K562 (cell line): ENCODE data around the gene BMP2K. TPM values are rescaled to one million over a fixed set of nuclear protein-coding genes. Genes with fewer than 3 reads are reported as not detected.

Experiments
- BCL6 ChIP-seq: fragments of 250-450 bp; sonication (Bioruptor Pico); IDR thresholded peaks from 2 replicates; pipeline ENCODE4 v1.4.0; 2020
- C11orf30 ChIP-seq: fragments of 450-650 bp; IDR thresholded peaks from 2 replicates; pipeline ENCODE4 v1.6.1; 2016; ENCODE audit warnings: low read depth, mild to moderate bottlenecking
- CBX5 ChIP-seq: IDR thresholded peaks from 2 replicates; pipeline ENCODE4 v1.6.1; 2014; ENCODE audit warnings: low read depth, borderline replicate concordance
- ESRRA ChIP-seq: fragments of 450-650 bp; IDR thresholded peaks from 2 replicates; pipeline ENCODE4 v1.6.1; 2014; ENCODE audit warnings: low read depth, mild to moderate bottlenecking, moderate library complexity, borderline replicate concordance
- GABPA ChIP-seq: fragments of 200-800 bp; sonication (Bioruptor generic); conservative IDR thresholded peaks from 2 replicates; pipeline ENCODE4 v1.6.1; 2016; ENCODE audit warnings: low read depth, missing genetic modification characterization, missing compliant biosample characterization
- HNRNPLL ChIP-seq: fragments of 200-400 bp; formaldehyde crosslinking; IDR thresholded peaks from 2 replicates; pipeline ENCODE4 v1.6.1; 2017; ENCODE audit warnings: low read length, low read depth, mild to moderate bottlenecking; ENCODE audit not compliant: poor library complexity, severe bottlenecking
- JUN ChIP-seq, 2 experiments: sonication (generic) in 1 of 2; formaldehyde crosslinking in 1 of 2; IDR thresholded peaks; 2 replicates each; pipeline versions ENCODE4 v1.6.1 to v1.8.0; 2012 to 2022; ENCODE audit warnings: borderline replicate concordance in 2 of 2, mild to moderate bottlenecking in 2 of 2, improper control_type of control experiment in 1 of 2, low read depth in 1 of 2, low read length in 1 of 2, missing genetic modification reagents in 1 of 2
- MEF2A ChIP-seq: IDR thresholded peaks from 2 replicates; pipeline ENCODE4 v1.6.1; 2011; ENCODE audit warnings: low read depth, mild to moderate bottlenecking, low read length, moderate library complexity; ENCODE audit not compliant: control insufficient read depth
- NFIC ChIP-seq: fragments of 450-650 bp; IDR thresholded peaks from 2 replicates; pipeline ENCODE4 v1.6.1; 2017; ENCODE audit warnings: mild to moderate bottlenecking, inconsistent platforms
- PCBP2 ChIP-seq: fragments of 200-400 bp; formaldehyde crosslinking; IDR thresholded peaks from 2 replicates; pipeline ENCODE4 v1.6.1; 2018; ENCODE audit warnings: low read length, low read depth, mild to moderate bottlenecking, moderate library complexity; ENCODE audit not compliant: poor library complexity, severe bottlenecking
- PTRF ChIP-seq: fragments of 450-650 bp; IDR thresholded peaks from 2 replicates; pipeline ENCODE4 v1.6.1; 2016; ENCODE audit warnings: mild to moderate bottlenecking, missing genetic modification characterization, missing compliant biosample characterization
- SETDB1 ChIP-seq: IDR thresholded peaks from one replicate; pipeline ENCODE4 v1.6.1; 2012; ENCODE audit warnings: low read length, control low read depth, inconsistent platforms
- SMAD3 ChIP-seq: fragments of 450-650 bp; formaldehyde crosslinking; conservative IDR thresholded peaks from 2 replicates; pipeline ENCODE4 v1.4.0; 2020; ENCODE audit warnings: mild to moderate bottlenecking
- SOX6 ChIP-seq: fragments of 450-650 bp; IDR thresholded peaks from 2 replicates; pipeline ENCODE4 v1.6.1; 2014; ENCODE audit warnings: mild to moderate bottlenecking
- STAG1 ChIP-seq: sonication (generic); formaldehyde crosslinking; IDR thresholded peaks from 2 replicates; pipeline ENCODE4 v1.5.0; 2020; ENCODE audit warnings: missing genetic modification reagents, borderline replicate concordance
- TBL1XR1 ChIP-seq, 2 experiments: IDR thresholded peaks; 2 replicates each; pipeline ENCODE4 v1.6.1; 2012; ENCODE audit warnings: improper control_type of control experiment in 2 of 2, low read length in 2 of 2, mild to moderate bottlenecking in 1 of 2
- ZC3H11A ChIP-seq: IDR thresholded peaks from 2 replicates; pipeline ENCODE4 v1.6.1; 2012; ENCODE audit warnings: low read depth, low read length, improper control_type of control experiment
- ZC3H4 ChIP-seq: sonication (generic); formaldehyde crosslinking; IDR thresholded peaks from 2 replicates; pipeline ENCODE4 v1.9.0; 2021; ENCODE audit warnings: missing genetic modification reagents, borderline replicate concordance
- ZNF12 ChIP-seq: sonication (generic); formaldehyde crosslinking; IDR thresholded peaks from 2 replicates; pipeline ENCODE4 v1.4.0; 2020; ENCODE audit warnings: mild to moderate bottlenecking, missing genetic modification reagents
- ZNF263 ChIP-seq: sonication (generic); formaldehyde crosslinking; IDR thresholded peaks from 2 replicates; pipeline ENCODE4 v1.8.0; 2022; ENCODE audit warnings: mild to moderate bottlenecking, missing genetic modification reagents, borderline replicate concordance
- ZNF668 ChIP-seq: fragments of 250-450 bp; sonication (Bioruptor Pico); IDR thresholded peaks from 2 replicates; pipeline ENCODE4 v1.8.0; 2022; ENCODE audit warnings: mild to moderate bottlenecking, inconsistent platforms
- polyA plus RNA-seq, 8 experiments: library from polyadenylated mRNA; depleted of rRNA in 4 of 8; stranded (reverse) in 5 of 8; unstranded in 3 of 8; fragments of >200 nt; fragmentation: Nextera tagmentation in 2 of 8; fragmentation: Illumina TruSeq in 1 of 8; extraction: Ambion mirVana in 2 of 8; extraction: Trizol in 1 of 8; gene quantifications; 2 replicates each; pipeline versions ENCODE4 v1.2.1 to v1.2.3, GENCODE V29; 2011 to 2014; ENCODE audit warnings: inconsistent platforms in 1 of 8, missing spikeins in 1 of 8
- total RNA-seq, 7 experiments: library from RNA; depleted of rRNA in 6 of 7; stranded (reverse); fragments of >200 nt in 6 of 7; fragmentation: Illumina TruSeq in 2 of 7; extraction: Trizol in 2 of 7; gene quantifications; 2 replicates each; pipeline versions ENCODE4 v1.2.1 to v1.2.3, GENCODE V29; 2011 to 2021; ENCODE audit warnings: low replicate concordance in 1 of 7
- TF ChIP-seq, protein P1 (sequence below): sonication (generic); formaldehyde crosslinking; IDR thresholded peaks from 2 replicates; pipeline ENCODE4 v1.8.1; 2023; ENCODE audit warnings: mild to moderate bottlenecking, missing genetic modification reagents
- TF ChIP-seq, protein P2 (sequence below), 2 experiments: fragments of 450-650 bp; IDR thresholded peaks; 2 replicates each; pipeline ENCODE4 v1.6.1; 2018; ENCODE audit warnings: mild to moderate bottlenecking in 2 of 2, low read depth in 1 of 2; ENCODE audit not compliant: partially characterized antibody in 2 of 2

Gene BMP2K
- total and polyA plus RNA-seq, 9 of the 15 experiments (the other 6 are each of a cell fraction or from before 2014, with no cell fraction given), result 17.0 to 217 (median 104) TPM

DNA sequence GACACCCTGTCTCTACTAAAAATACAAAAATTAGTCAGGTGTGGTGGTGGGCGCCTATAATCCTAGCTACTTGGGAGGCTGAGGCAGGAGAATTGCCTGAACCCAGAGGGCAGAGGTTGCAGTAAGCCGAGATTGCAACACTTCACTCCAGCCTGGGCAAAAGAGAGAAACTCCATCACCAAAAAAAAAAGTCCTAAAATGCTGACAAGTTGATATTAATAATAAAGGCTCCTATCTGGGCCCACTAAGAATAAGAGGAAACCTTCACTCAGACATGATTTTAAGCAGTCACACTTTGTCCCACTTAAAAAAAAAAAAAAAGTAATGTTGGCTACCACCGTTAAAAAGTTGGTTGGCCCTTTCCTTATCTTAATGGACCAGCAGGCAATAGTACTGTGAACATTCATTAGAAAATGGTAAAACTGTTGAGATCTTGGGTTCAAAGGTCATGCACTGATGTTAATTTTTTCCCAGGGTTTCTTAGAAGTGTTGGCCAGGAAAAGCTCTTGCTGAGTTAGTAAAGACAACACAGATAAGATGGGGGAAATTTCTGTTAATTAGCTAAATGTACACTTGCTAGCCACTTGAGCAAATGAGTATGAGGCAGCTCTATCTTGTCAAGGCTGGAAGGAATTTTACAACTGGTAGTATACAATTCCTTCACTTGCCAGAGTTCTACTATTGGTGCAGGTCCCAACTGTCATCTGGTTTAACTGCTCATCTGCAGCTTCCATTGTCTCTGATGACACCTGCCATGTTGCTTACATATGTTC lies 43.6 kb upstream of the BMP2K start (continued):
- TF ChIP-seq JUN (IDR thresholded peaks at IDR 0.05; ENCODE audit: borderline replicate concordance, low read depth, low read length) (0 out of 2 replicates have a peak, but pooled peaks have one; percentile 41), JUN (CRISPR knock-in tag; IDR thresholded peaks at IDR 0.05; ENCODE audit: borderline replicate concordance) (no peak), TBL1XR1 (IDR thresholded peaks at IDR 0.05; ENCODE audit: low read length in 2 of 2) (peak in 1 of 2 experiments; percentile 96; a peak in 2 of 4 replicates), GABPA (tag) (peak; percentile 42; the same call in 1 of the 2 replicates), CBX5 (no peak), BCL6 (CRISPR knock-in tag) (no peak), PCBP2 (no peak), MEF2A (peak; percentile 59; the same call in 1 of the 2 replicates), ZC3H4 (CRISPR knock-in tag) (no peak), SMAD3 (CRISPR knock-in tag) (peak; percentile 59; the same call in 1 of the 2 replicates), SETDB1 (no peak), SOX6 (peak; percentile 92), HNRNPLL (no peak), ZNF263 (no peak), STAG1 (CRISPR knock-in tag) (no peak), PTRF (no peak), ESRRA (peak; percentile 27; the same call in 1 of the 2 replicates), C11orf30 (peak; percentile 96), NFIC (peak; percentile 80), ZNF668 (no peak), ZNF12 (CRISPR knock-in tag) (no peak), ZC3H11A (no peak)
- TF ChIP-seq, protein P1, sequence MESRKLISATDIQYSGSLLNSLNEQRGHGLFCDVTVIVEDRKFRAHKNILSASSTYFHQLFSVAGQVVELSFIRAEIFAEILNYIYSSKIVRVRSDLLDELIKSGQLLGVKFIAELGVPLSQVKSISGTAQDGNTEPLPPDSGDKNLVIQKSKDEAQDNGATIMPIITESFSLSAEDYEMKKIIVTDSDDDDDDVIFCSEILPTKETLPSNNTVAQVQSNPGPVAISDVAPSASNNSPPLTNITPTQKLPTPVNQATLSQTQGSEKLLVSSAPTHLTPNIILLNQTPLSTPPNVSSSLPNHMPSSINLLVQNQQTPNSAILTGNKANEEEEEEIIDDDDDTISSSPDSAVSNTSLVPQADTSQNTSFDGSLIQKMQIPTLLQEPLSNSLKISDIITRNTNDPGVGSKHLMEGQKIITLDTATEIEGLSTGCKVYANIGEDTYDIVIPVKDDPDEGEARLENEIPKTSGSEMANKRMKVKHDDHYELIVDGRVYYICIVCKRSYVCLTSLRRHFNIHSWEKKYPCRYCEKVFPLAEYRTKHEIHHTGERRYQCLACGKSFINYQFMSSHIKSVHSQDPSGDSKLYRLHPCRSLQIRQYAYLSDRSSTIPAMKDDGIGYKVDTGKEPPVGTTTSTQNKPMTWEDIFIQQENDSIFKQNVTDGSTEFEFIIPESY (CRISPR knock-in tag), result no peak
- TF ChIP-seq, protein P2, sequence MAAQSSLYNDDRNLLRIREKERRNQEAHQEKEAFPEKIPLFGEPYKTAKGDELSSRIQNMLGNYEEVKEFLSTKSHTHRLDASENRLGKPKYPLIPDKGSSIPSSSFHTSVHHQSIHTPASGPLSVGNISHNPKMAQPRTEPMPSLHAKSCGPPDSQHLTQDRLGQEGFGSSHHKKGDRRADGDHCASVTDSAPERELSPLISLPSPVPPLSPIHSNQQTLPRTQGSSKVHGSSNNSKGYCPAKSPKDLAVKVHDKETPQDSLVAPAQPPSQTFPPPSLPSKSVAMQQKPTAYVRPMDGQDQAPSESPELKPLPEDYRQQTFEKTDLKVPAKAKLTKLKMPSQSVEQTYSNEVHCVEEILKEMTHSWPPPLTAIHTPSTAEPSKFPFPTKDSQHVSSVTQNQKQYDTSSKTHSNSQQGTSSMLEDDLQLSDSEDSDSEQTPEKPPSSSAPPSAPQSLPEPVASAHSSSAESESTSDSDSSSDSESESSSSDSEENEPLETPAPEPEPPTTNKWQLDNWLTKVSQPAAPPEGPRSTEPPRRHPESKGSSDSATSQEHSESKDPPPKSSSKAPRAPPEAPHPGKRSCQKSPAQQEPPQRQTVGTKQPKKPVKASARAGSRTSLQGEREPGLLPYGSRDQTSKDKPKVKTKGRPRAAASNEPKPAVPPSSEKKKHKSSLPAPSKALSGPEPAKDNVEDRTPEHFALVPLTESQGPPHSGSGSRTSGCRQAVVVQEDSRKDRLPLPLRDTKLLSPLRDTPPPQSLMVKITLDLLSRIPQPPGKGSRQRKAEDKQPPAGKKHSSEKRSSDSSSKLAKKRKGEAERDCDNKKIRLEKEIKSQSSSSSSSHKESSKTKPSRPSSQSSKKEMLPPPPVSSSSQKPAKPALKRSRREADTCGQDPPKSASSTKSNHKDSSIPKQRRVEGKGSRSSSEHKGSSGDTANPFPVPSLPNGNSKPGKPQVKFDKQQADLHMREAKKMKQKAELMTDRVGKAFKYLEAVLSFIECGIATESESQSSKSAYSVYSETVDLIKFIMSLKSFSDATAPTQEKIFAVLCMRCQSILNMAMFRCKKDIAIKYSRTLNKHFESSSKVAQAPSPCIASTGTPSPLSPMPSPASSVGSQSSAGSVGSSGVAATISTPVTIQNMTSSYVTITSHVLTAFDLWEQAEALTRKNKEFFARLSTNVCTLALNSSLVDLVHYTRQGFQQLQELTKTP (IDR thresholded peaks at IDR 0.05; ENCODE audit: low read depth in 1 of 2, partially characterized antibody in 2 of 2), result peak; percentile 74 to 82
